ENCODE data around the gene SLC16A7.

Gene SLC16A7

GRCh38 chr12:59624732-59625460, 29.1 kb downstream of the SLC16A7 start:
- DNase-seq (ENCODE audit: low spot score) = no peak

DNA sequence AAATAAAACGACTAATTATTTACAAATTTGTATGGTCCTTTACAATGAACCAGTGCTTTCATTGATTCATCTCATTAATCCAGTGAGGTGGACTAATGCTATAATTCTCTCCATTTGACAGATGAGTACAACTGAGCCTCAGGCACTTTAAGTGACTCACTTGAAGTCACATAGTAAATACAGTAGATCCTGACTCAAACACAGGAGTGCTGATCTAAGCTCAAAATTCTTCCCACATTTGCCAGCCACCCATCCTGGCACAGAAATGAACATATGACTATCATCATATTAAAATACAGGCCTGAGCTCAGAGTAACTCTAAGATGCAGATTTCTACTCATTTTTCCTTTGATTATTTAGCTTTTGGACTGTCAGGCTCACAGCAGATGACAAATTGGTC, 30.6 kb downstream of the SLC16A7 start:
- no peak for DNase-seq (ENCODE audit: low spot score)

DNA sequence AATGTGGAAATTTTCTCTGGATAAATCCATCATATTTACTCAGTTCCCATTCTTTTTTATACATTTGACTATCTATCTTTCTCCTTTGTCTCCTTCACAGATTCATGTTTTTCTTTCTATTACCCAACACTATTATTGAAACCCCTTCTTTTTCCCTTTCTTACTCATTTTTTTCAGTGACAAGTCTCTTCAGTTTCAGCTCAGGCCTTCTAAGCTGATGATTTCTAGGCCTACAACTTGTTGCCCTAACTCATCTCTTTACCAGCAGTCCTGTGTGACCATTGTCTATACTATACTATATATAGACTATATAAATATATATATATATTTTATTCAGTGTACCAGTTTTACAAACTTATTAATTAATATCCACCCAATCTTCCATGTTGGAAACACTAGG, 31.8 kb downstream of the SLC16A7 start:
- DNase-seq (ENCODE audit: low spot score) = no peak

GRCh38 chr12:59629890-59630289, 34.1 kb downstream of the SLC16A7 start:
- no peak for DNase-seq (ENCODE audit: low spot score)

- DNase-seq (ENCODE audit: low spot score) = no peak
Measured at GRCh38 chr12:59632408-59632807, 36.6 kb downstream of the SLC16A7 start.

- DNase-seq (ENCODE audit: low spot score) = no peak
Measured at GRCh38 chr12:59634254-59634653, 38.4 kb downstream of the SLC16A7 start.

DNA sequence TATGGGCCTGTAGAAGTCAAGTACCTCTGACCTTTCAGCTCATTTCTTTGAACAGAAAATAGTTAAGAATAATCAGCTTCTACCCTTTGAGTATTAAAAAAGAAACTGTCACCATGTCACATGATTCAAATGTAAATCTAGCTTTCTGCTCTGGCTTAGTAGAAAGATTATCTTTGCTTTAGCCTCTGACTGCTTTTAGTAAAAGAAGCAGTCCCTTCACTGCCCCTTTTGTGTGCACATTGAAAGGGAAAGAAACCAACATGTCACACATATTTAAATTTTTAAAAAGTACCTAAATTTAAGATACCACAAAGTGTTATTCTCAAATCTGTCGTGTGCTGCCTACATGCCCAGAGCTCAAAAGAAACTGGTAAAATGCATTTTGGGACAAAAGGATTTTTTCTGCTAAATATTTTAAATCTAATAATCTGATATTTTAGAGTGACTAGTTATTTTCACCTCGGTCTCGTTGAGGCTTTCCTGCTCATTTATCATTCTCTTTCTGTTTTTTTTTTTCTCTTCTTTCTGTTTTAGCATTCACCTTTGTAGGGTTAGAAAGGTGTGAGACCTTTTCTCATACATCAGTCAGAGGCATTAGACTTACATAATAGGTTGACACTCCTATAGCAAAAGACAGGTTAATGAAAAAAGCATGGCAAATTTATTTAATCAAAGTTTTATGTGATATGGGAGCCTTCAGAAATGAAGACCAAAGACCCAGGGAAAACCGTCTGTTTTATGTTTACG, 41.3 kb downstream of the SLC16A7 start:
- DNase-seq (ENCODE audit: low spot score) = no peak

GRCh38 chr12:59637692-59638070, 41.9 kb downstream of the SLC16A7 start:
- no peak for DNase-seq (ENCODE audit: low spot score)

DNA sequence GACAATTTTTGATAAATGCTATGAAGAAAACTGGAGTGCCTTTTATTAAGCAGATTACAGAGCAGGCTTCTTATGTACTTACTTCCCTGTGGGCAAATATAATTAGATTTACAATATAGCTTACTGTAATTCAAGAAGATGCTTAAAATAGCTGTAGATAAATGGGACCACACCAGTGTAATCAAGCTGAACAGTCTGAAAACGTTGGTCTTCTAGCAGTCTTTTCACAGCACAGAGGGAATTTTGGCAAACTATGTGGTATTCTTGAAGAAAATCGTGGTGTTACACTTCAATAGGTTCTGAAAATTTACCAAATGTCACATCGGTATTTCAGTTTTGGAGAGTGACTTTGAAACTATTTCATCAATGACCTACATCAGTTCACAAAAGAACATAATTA, 47.7 kb downstream of the SLC16A7 start:
- no peak for DNase-seq (ENCODE audit: low spot score)

- DNase-seq (ENCODE audit: low spot score) = no peak
Measured at GRCh38 chr12:59645242-59645641, 49.4 kb downstream of the SLC16A7 start.

DNA sequence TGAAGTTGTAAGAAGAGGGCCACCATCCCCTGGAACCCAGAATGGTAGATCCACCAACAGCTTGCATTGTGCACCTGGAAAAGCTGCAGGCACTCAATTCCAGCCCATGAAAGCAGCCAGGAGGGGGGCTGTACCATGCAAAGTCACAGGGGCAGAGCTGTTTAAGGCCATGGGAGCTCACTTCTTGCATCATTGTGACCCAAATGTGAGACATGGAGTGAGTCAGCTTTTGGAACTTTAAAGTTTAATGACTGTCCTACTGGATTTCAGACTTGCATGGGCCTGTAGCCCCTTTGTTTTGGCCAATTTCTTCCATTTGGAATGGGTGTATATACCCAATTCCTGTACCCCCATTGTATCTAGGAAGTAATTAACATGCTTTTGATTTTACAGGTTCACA, 50.8 kb downstream of the SLC16A7 start:
- no peak for DNase-seq (ENCODE audit: low spot score)

DNA sequence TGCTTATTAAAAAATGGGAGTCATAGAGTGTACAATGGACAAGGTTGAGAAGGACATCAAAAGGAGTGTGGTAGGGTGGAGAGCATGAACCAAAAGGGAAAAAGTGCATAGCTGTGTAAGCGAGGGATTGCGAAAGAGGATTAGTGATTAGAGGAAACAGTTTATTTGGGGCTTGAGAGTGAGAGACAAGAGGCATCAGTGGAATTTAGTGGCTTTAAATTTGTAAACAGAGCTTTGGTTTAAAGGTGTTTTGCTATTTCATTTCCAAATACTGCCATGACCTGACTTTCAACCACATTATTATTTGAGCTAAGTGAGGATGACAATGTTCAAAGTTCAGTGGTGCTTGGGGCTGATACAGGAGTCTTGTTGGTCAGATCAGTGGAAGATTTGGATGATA, 53.4 kb downstream of the SLC16A7 start:
- no peak for DNase-seq (ENCODE audit: low spot score)

DNA sequence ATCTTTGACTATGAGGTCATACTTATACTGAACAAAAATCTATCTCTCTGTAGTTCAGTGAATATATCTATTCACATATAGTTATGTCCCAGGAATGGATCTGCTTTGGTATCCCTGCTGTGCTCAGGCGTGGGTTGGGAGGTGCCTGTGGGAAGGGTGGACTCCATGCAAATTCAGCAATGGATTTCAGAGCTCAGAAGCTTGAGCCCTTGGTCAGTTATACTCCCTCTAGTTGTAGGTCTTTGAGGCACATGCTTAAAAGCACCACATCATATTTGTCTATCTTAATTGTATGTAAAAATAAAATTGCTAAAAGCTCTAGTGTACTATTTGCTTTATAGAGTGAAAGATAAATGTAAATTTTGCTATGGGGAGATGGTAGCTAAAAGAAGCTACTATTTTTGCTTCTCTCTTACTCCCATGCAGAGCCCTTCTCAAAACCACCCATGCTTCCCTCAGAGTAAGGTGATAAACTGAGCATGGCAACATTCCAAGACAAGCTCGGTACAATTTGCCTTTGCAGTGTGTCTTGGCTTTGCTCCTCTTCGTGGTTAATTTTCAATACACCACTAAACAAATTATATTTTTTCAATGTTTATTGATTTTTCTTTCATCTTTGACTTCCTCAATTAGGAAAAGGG, 54.9 kb downstream of the SLC16A7 start:
- peak; percentile 5 for DNase-seq (ENCODE audit: low spot score)

DNA sequence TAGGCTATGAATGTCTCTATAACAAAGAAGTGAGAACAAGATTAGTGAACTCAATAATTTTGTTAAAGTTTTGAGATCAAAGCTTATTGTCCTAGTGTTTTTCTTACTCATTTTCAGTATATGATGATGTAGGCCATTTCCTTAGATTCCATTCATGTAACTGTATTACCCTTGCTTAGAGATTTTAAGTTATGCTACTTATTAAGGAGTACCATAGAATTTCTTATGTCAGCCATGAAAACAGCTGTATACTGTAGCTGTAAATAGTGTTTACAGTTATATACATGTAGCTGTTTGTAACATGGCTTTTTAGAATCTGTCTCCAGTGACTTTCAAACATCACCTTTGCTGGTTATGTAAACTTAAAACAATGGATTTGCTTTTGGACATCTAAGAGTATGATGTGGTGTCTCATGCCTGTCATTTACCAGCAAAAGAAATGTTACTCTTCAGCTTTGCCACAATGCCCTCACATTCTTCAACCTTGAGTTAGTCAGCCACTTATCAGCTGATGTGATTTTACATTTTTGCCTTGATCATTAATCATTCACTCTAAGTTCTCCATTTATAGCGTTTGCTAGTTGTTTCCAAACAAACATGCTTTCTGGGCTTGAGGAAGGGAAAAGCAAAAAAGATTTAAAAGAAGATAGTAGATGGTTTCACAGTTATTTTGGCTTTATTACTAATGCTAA, 55.5 kb downstream of the SLC16A7 start:
- DNase-seq (ENCODE audit: low spot score) = peak; percentile 6

DNA sequence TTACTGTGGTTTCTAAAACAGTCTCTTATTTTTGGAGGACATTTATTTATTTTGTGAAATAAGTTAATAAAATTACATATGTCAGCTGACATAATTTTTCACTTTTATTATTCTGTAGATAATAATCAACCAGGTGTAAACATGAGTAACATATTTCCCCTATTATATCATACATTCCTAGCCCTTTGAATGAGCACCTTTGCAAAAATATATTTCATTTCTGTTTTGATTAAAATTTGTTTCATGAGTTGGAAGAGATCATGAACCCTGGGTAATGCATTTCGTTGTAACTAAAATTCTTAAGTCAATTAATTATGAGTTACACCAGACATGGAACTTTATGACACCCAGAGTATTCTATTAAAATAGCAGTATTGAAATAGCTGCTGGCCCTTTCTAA, 56.3 kb downstream of the SLC16A7 start:
- no peak for DNase-seq (ENCODE audit: low spot score)

GRCh38 chr12:59654061-59654460, 58.2 kb downstream of the SLC16A7 start:
- DNase-seq (ENCODE audit: low spot score) = no peak

GRCh38 chr12:59657266-59657665, 61.4 kb downstream of the SLC16A7 start:
- DNase-seq (ENCODE audit: low spot score) = no peak

- no peak for DNase-seq (ENCODE audit: low spot score)
Measured at GRCh38 chr12:59657711-59658110, 61.9 kb downstream of the SLC16A7 start.

GRCh38 chr12:59660148-59660547, 64.3 kb downstream of the SLC16A7 start:
- no peak for DNase-seq (ENCODE audit: low spot score)

DNA sequence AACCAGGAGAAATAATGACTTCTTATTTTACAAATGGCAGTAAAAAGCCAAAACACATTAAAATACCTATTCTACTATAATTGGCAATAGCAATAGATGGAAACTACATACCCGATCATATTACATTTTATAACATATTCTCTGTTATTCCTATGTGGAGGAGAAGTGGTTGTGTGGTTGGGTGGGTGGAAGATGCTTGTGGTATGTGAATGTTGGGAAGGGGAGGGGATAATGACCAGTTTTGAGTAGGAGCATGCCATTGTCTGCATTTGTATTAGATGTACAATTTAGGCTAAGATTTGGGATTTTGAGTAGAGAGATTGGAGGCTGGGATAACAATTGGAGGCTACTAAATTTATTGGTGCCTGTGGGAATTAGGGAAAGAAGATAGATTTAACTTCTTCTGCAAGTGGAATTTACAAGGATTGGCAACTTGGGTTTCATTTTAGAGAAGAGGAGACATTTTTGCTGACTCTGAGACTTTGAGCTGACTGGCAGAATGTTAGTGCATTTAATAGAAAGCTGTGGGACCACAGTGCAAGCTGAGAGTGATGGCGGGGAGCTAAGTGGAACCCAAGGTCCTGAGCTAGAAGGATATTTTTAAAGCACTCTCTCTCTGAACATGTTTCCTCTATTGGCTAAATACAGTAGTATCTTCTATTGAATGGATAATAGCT, 65.2 kb downstream of the SLC16A7 start:
- DNase-seq (ENCODE audit: low spot score) = no peak

DNA sequence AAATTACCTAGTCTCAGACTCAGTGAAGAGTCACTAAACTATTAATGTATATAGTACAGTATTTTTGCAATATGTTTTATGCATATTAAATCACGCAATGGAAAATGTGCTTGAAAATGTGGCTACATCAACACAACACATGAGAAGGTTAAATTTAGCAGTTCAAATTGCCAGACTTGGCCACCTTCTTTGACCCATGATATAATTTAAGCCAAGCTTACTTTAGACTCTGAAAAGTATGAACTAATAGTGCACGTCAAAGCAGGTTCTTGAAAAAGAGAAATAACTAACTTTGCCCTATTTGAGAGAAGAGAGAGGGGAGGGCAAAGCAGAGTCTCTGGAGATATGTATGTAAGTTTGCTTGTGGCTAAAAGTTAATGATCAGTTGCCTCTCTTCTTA, 68.7 kb downstream of the SLC16A7 start:
- DNase-seq (ENCODE audit: low spot score) = no peak

DNA sequence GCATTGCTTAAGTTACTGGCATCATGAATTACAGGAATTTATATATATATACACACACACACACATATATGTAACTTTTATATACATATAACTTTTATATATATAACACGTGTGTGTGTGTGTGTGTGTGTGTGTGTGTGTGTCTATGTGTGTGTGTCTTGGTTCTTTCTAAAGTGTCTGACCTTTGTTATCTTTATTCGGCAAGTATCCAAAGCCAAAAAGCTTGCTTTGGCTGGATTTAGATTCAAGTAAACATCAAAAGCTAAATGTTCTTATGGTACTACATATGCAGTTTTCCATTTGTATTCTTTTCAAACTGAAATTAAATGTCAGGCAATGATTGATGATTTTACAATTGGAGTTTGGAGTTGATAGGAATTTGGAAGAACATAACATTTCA, 69.9 kb downstream of the SLC16A7 start:
- DNase-seq (ENCODE audit: low spot score) = no peak

Data from pons (tissue), 1 donor.